DMS114 treated with DMSO at 0.1 percent for 48 hours (cell line): ENCODE data around the gene TTLL5.
"Not testable (repeated sequence)": the region's sequence is repeated elsewhere in the genome, so short reads cannot be mapped to it uniquely, and the experiment has no call there.

Source experiments
- DNase-seq: peaks from one replicate; lab custom pipeline; 2025; ENCODE audit not compliant: unreplicated experiment; lab: John Stamatoyannopoulos, UW

Gene TTLL5

GRCh38 chr14:75906680-75907280, 245.7 kb downstream of the TTLL5 start:
- DNase-seq: peak; percentile 41

GRCh38 chr14:75907756-75908359, 246.8 kb downstream of the TTLL5 start:
- DNase-seq: no peak

GRCh38 chr14:75909630-75910029, 248.6 kb downstream of the TTLL5 start:
- DNase-seq: no peak

- no peak for DNase-seq
Measured at GRCh38 chr14:75910048-75910447, 249.0 kb downstream of the TTLL5 start.

- DNase-seq: no peak
Measured at GRCh38 chr14:75911883-75912282, 250.8 kb downstream of the TTLL5 start.

- no peak for DNase-seq
Measured at GRCh38 chr14:75913183-75913582, 252.1 kb downstream of the TTLL5 start.

GRCh38 chr14:75915045-75915444, 254.0 kb downstream of the TTLL5 start:
- DNase-seq: no peak

- DNase-seq: no peak
Measured at GRCh38 chr14:75917322-75917945, 256.4 kb downstream of the TTLL5 start.

GRCh38 chr14:75917946-75918335, 256.9 kb downstream of the TTLL5 start:
- DNase-seq: no peak

- not testable (repeated sequence) for DNase-seq
Measured at GRCh38 chr14:75920421-75920820, 259.4 kb downstream of the TTLL5 start.

- not testable (repeated sequence) for DNase-seq
Measured at GRCh38 chr14:75925141-75925840, 264.2 kb downstream of the TTLL5 start.

GRCh38 chr14:75926431-75927115, 265.5 kb downstream of the TTLL5 start:
- DNase-seq: no peak

- no peak for DNase-seq
Measured at GRCh38 chr14:75927564-75928087, 266.6 kb downstream of the TTLL5 start.

- no peak for DNase-seq
Measured at GRCh38 chr14:75928690-75929181, 267.7 kb downstream of the TTLL5 start.

GRCh38 chr14:75933712-75934296, 272.8 kb downstream of the TTLL5 start:
- no peak for DNase-seq

GRCh38 chr14:75934998-75935628, 274.1 kb downstream of the TTLL5 start:
- no peak for DNase-seq

- no peak for DNase-seq
Measured at GRCh38 chr14:75939200-75939599, 278.2 kb downstream of the TTLL5 start.

GRCh38 chr14:75941030-75941429, 280.0 kb downstream of the TTLL5 start:
- DNase-seq: no peak

GRCh38 chr14:75944607-75945241, 283.7 kb downstream of the TTLL5 start:
- DNase-seq: no peak

- DNase-seq: no peak
Measured at GRCh38 chr14:75946785-75947184, 285.7 kb downstream of the TTLL5 start.
